Amygdala (tissue), 56 donors: ENCODE measurements around the gene CKAP2.
"Not testable (repeated sequence)": the region's sequence is repeated elsewhere in the genome, so short reads cannot be mapped to it uniquely, and the experiment has no call there.

Source experiments
- DNase-seq, 56 donors: peaks; one replicate each; lab custom pipeline; 2025; lab: John Stamatoyannopoulos, UW

Gene CKAP2

GRCh38 chr13:52450793-52451116 is 4.5 kb upstream of the CKAP2 start:
- no peak for DNase-seq

- no peak for DNase-seq
Measured at GRCh38 chr13:52451135-52451804, 4.0 kb upstream of the CKAP2 start.

- no peak for DNase-seq
Measured at GRCh38 chr13:52452470-52452869, 2.8 kb upstream of the CKAP2 start.

GRCh38 chr13:52454459-52454819 is 839 bp upstream of the CKAP2 start:
- peak in 4 of 56 donors; percentile 1 to 15 (median 8) for DNase-seq

GRCh38 chr13:52455677-52456041 is 381 bp downstream of the CKAP2 start:
- DNase-seq, result peak in 49 of 56 donors; percentile 10 to 81 (median 49)

- no peak for DNase-seq
Measured at GRCh38 chr13:52459668-52460067, 4.4 kb downstream of the CKAP2 start.

- no peak for DNase-seq
Measured at GRCh38 chr13:52461265-52461664, 6.0 kb downstream of the CKAP2 start.

- DNase-seq, result no peak
Measured at GRCh38 chr13:52463526-52463925, 8.2 kb downstream of the CKAP2 start.

- DNase-seq, result not testable (repeated sequence)
Measured at GRCh38 chr13:52468487-52468886, 13.2 kb downstream of the CKAP2 start.

GRCh38 chr13:52480677-52481428 is 25.6 kb downstream of the CKAP2 start:
- DNase-seq, result not testable (repeated sequence)

GRCh38 chr13:52487078-52487477 is 31.8 kb downstream of the CKAP2 start:
- DNase-seq, result not testable (repeated sequence)

- DNase-seq, result not testable (repeated sequence)
Measured at GRCh38 chr13:52488763-52489162, 33.5 kb downstream of the CKAP2 start.

- DNase-seq, result not testable (repeated sequence)
Measured at GRCh38 chr13:52491015-52491414, 35.7 kb downstream of the CKAP2 start.

GRCh38 chr13:52494241-52494640 is 39.0 kb downstream of the CKAP2 start:
- DNase-seq, result not testable (repeated sequence)

GRCh38 chr13:52497979-52498378 is 42.7 kb downstream of the CKAP2 start:
- DNase-seq, result not testable (repeated sequence)

- not testable (repeated sequence) for DNase-seq
Measured at GRCh38 chr13:52502277-52502676, 47.0 kb downstream of the CKAP2 start.

GRCh38 chr13:52505843-52506242 is 50.6 kb downstream of the CKAP2 start:
- not testable (repeated sequence) for DNase-seq

GRCh38 chr13:52509532-52509931 is 54.3 kb downstream of the CKAP2 start:
- not testable (repeated sequence) for DNase-seq

GRCh38 chr13:52510221-52510797 is 55.0 kb downstream of the CKAP2 start:
- DNase-seq, result not testable (repeated sequence)

GRCh38 chr13:52511598-52511997 is 56.3 kb downstream of the CKAP2 start:
- DNase-seq, result not testable (repeated sequence)

- not testable (repeated sequence) for DNase-seq
Measured at GRCh38 chr13:52513957-52514596, 58.8 kb downstream of the CKAP2 start.
